ENCODE data around the gene REEP5. TPM values are rescaled to one million over a fixed set of nuclear protein-coding genes. Genes with fewer than 3 reads are reported as not detected.
"Not testable (repeated sequence)": the region's sequence is repeated elsewhere in the genome, so short reads cannot be mapped to it uniquely, and the experiment has no call there.

The REEP5 gene
- total and polyA plus RNA-seq, 8 donors: 18.8 to 102 (median 40.4) TPM

DNA sequence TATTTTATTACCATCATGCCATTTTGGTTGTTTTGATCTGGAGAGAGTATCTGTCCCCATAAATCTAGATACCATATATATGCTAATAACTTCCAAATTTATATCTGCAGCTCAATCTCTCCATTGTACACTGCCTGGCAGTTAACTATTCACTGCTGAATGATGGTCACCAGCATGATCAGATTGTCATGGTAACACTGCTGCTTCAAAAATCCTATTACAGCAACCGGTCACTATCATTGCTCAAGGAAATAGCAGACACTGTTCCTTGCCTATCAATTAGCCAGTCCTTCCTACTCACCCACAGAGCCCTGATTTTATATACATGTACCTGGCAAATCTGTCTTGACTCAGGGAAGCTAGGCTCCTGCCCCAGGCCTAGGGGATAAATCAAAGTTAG, 11.5 kb downstream of the REEP5 start:
- no peak for DNase-seq
- H3K4me1 ChIP-seq: peaks cover 0 to 67% (median 25%) of the 10 kb centered on the region in 4 donors
- no peaks in the 10 kb centered on the region for H3K27me3 ChIP-seq
- H3K9me3 ChIP-seq: no peaks in the 10 kb centered on the region
- no peak for TF ChIP-seq POLR2AphosphoS5 (IDR thresholded peaks at IDR 0.05)
- TF ChIP-seq EP300 (IDR thresholded peaks at IDR 0.05): no peak
- TF ChIP-seq, protein P1, sequence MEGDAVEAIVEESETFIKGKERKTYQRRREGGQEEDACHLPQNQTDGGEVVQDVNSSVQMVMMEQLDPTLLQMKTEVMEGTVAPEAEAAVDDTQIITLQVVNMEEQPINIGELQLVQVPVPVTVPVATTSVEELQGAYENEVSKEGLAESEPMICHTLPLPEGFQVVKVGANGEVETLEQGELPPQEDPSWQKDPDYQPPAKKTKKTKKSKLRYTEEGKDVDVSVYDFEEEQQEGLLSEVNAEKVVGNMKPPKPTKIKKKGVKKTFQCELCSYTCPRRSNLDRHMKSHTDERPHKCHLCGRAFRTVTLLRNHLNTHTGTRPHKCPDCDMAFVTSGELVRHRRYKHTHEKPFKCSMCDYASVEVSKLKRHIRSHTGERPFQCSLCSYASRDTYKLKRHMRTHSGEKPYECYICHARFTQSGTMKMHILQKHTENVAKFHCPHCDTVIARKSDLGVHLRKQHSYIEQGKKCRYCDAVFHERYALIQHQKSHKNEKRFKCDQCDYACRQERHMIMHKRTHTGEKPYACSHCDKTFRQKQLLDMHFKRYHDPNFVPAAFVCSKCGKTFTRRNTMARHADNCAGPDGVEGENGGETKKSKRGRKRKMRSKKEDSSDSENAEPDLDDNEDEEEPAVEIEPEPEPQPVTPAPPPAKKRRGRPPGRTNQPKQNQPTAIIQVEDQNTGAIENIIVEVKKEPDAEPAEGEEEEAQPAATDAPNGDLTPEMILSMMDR (IDR thresholded peaks at IDR 0.05): no peak
- TF ChIP-seq POLR2A (IDR thresholded peaks at IDR 0.05): no peak
- intact Hi-C loops (cut with DNase I; ENCODE audit: low total_unique reads): no loop called here
- H3K36me3 ChIP-seq: peaks cover 0 to 59% (median 56%) of the 10 kb centered on the region in 4 donors
- H3K27ac ChIP-seq: no peak overlapping the region
- no peak overlapping the region for H3K4me3 ChIP-seq
- 85 to 95% (median 94%) methylated on average over 1 of the region's 1 CpG for WGBS, 5 donors

DNA sequence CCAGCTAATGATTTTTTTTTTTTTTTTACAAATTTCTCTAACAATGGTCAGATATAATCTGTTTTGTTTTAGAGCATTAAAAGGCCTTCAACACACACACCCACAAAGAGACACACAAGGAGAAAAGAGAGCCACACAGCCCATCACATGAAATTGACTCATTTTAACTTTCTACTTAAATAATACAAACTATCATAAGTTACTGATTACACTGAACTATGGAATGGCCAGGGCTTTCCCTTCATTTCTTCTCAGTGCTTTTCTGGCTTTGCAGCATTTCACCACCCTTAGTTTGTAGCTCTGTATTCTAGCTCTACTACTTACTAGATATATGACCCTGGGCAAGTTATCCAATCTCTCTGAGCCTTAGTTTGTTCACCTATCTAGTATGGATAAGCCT, 13.2 kb downstream of the REEP5 start:
- intact Hi-C loops (cut with DNase I; ENCODE audit: low total_unique reads): no loop called here
- Histone ChIP-seq H3K27me3 (no peaks in the 10 kb centered on the region), H3K4me3 (no peak overlapping the region), H3K36me3 (peaks cover 0 to 55% (median 50%) of the 10 kb centered on the region in 4 donors), H3K27ac (no peak overlapping the region), H3K4me1 (peaks cover 0 to 50% (median 19%) of the 10 kb centered on the region in 4 donors), H3K9me3 (no peaks in the 10 kb centered on the region)
- no peak for DNase-seq
- TF ChIP-seq POLR2A (IDR thresholded peaks at IDR 0.05): no peak
- no peak for TF ChIP-seq POLR2AphosphoS5 (IDR thresholded peaks at IDR 0.05)
- no peak for TF ChIP-seq EP300 (IDR thresholded peaks at IDR 0.05)
- TF ChIP-seq, protein P1 (IDR thresholded peaks at IDR 0.05): no peak

DNA sequence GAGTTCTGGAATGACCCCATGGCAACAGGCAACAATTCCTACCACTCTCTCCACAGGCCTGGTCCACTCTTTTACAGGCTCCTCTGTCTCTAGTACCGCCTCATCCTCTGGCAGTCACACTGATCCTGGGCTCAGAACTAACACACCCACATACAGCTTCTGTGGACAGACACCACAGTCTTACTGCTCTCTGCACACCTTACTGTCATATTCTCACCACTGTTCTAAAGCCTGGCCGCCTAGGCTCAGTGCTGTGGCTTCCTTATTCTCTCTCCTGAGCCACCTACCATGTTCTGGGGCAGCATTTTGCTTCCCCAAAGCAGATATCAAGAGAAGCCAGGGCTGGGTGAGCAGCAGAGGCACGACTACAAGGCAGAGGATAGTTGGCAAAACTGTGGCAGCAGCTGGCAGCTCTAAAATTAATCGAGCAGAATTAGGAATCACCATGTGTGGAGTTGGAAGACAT, 14.8 kb downstream of the REEP5 start:
- intact Hi-C loops (cut with DNase I; ENCODE audit: low total_unique reads): no loop called here
- Histone ChIP-seq H3K4me3 (no peak overlapping the region), H3K9me3 (no peaks in the 10 kb centered on the region), H3K27me3 (no peaks in the 10 kb centered on the region), H3K27ac (no peak overlapping the region), H3K36me3 (peaks cover 0 to 57% (median 54%) of the 10 kb centered on the region in 4 donors), H3K4me1 (peaks cover 0 to 37% (median 11%) of the 10 kb centered on the region in 4 donors)
- WGBS, 5 donors: 68 to 89% (median 86%) methylated on average over 4 of the region's 4 CpGs
- DNase-seq: no peak
- TF ChIP-seq POLR2AphosphoS5 (IDR thresholded peaks at IDR 0.05) (no peak), POLR2A (IDR thresholded peaks at IDR 0.05) (no peak), EP300 (IDR thresholded peaks at IDR 0.05) (no peak)
- TF ChIP-seq, protein P1 (IDR thresholded peaks at IDR 0.05): no peak

DNA sequence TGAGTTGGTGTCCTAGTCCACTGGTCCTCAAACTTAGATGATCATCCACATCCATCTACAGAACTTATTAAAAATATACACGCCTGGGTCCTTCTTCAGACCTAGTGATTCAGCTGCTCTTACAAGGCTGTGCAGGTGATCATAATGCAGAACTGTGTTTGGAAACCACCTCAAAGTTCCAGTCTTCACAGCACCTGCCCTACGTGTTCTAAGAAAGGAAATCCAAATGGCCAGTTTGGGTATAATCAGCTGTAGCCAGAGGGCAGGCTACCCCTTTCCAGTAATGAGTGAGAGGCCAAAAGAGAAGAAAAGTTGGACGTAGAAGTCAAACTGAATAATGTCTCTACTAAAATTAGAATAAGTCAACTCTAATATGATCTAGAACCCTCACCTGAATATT, 15.4 kb downstream of the REEP5 start:
- no peaks in the 10 kb centered on the region for H3K27me3 ChIP-seq
- no peak for DNase-seq
- intact Hi-C loops (cut with DNase I; ENCODE audit: low total_unique reads): no loop called here
- no peak overlapping the region for H3K27ac ChIP-seq
- TF ChIP-seq EP300 (IDR thresholded peaks at IDR 0.05): no peak
- TF ChIP-seq POLR2AphosphoS5 (IDR thresholded peaks at IDR 0.05): no peak
- TF ChIP-seq POLR2A (IDR thresholded peaks at IDR 0.05): no peak
- TF ChIP-seq, protein P1 (IDR thresholded peaks at IDR 0.05): no peak
- no peak overlapping the region for H3K4me3 ChIP-seq
- H3K36me3 ChIP-seq: peaks cover 2 to 63% (median 59%) of the 10 kb centered on the region in 4 donors
- no peaks in the 10 kb centered on the region for H3K9me3 ChIP-seq
- H3K4me1 ChIP-seq: peaks cover 0 to 33% (median 11%) of the 10 kb centered on the region in 4 donors
- WGBS, 5 donors: 84 to 95% (median 90%) methylated on average over 3 of the region's 3 CpGs

DNA sequence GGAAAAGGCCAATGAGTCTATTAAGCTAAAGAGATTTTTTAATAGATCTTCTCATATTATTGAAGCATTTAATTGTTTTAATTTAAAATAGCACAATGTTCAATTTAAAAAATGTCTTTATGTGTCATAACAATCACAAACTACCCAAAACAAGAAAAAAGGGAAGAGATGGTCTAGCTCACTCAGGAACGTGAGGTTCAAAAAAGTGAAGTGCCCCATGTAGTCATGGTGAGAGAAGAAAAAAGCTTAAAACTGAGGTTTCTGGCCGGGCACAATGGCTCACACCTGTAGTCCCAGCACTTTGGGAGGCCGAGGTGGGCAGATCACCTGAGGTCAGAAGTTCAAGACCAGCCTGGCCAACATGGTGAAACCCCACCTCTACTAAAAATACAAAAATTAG, 17.0 kb downstream of the REEP5 start:
- H3K4me3 ChIP-seq; DNase-seq; H3K27ac ChIP-seq; H3K9me3 ChIP-seq; H3K27me3 ChIP-seq; intact Hi-C loops (cut with DNase I; ENCODE audit: low total_unique reads): not testable (repeated sequence)
- Histone ChIP-seq H3K36me3 (peaks cover 12 to 65% (median 61%) of the 10 kb centered on the region in 4 donors), H3K4me1 (peaks cover 0 to 22% (median 9%) of the 10 kb centered on the region in 4 donors)
- WGBS, 5 donors: 84 to 91% (median 88%) methylated on average over 3 of the region's 3 CpGs

Measured in stomach (tissue), 9 donors.